Mucosa of descending colon (tissue), 3 donors: ENCODE results near the gene PARG. TPM values are rescaled to one million over a fixed set of nuclear protein-coding genes. Genes with fewer than 3 reads are reported as not detected.
"Not testable (repeated sequence)": the region's sequence is repeated elsewhere in the genome, so short reads cannot be mapped to it uniquely, and the experiment has no call there.

ENCODE experiments used
- ATAC-seq: fragments of 200-7000 bp; cut with Tn5 transposase; one replicate; pipeline ENCODE4 v1.9.1; 2020; ENCODE audit warnings: mild to moderate bottlenecking, moderate library complexity
- DNase-seq, 3 donors: peaks; one replicate each; pipeline ENCODE4 v3.0.0-alpha.2; 2020
- H3K36me3 ChIP-seq: fragments of 200-600 bp; one replicate; pipeline ENCODE4 v1.8.0; 2021; ENCODE audit warnings: low read depth, mild to moderate bottlenecking
- H3K4me1 ChIP-seq: fragments of 200-600 bp; one replicate; pipeline ENCODE4 v1.8.0; 2021; ENCODE audit warnings: low read depth, mild to moderate bottlenecking
- H3K4me3 ChIP-seq: fragments of 200-600 bp; one replicate; pipeline ENCODE4 v1.8.0; 2021; ENCODE audit warnings: mild to moderate bottlenecking
- H3K9me3 ChIP-seq: fragments of 200-600 bp; one replicate; pipeline ENCODE4 v1.8.0; 2021; ENCODE audit warnings: mild to moderate bottlenecking
- intact Hi-C, 2 donors: fragments of 100-400 bp; cut with DNase I in 1 of 2; cut with micrococcal nuclease in 1 of 2; formaldehyde crosslinking; loops; one replicate each; pipeline versions ENCODE4 v1.11.0 to v1.11.1; 2022; cut with DNase I, micrococcal nuclease
- long read RNA-seq, 2 donors: library from polyadenylated mRNA; unstranded; transcript quantifications; one replicate each; pipeline ENCODE4 v2.0.0, GENCODE V29; 2019 to 2021
- total RNA-seq, 3 donors: library from RNA; stranded (reverse); fragmentation: NEBNext Ultra II Directional in 2 of 3; extraction: Animal tissue kit (Norgen Biotek cat#: 25700) in 2 of 3; gene quantifications; one replicate each; pipeline versions ENCODE4 v1.2.1 to v1.2.4, GENCODE V29; 2021 to 2023
- donor health status: DM: no; HTN: no; CAD: no; lungs with moderate emphysema.
- donor health status: DM: no; HTN: no; CAD: no.
- donor health status: DM: no; HTN: yes; CAD: no.

Gene PARG
- 10 to 100 TPM; 26.6 to 34.3 (median 31.6) TPM for total RNA-seq
- long read RNA-seq, donor 1, partial matches to known transcripts: 4 of 27 reads
- long read RNA-seq, donor 1, other reads (novel, unspliced or antisense): 23 of 27 reads
- long read RNA-seq, donor 2, partial matches to known transcripts: 3 of 9 reads
- long read RNA-seq, donor 2, other reads (novel, unspliced or antisense): 6 of 9 reads

GRCh38 chr10:49941447-49942338 lies at the start of gene PARG, which contains the start of gene TIMM23B:
PARG (minus strand) TSS chr10:49942027; CDS start chr10:49941725, 302 bp downstream.
TIMM23B (plus strand) TSS chr10:49942053; CDS start chr10:49942195, 142 bp downstream.
- H3K9me3 ChIP-seq, intact Hi-C loops, H3K36me3 ChIP-seq: not testable (repeated sequence)
- peak; percentile 98 for ATAC-seq
- DNase-seq: peak; percentile 86 to 88 (median 88)
- H3K4me1 ChIP-seq: peaks cover 14% of the 10 kb centered on the region
- peak within 1 kb of the TSS; percentile 72 for H3K4me3 ChIP-seq

DNA sequence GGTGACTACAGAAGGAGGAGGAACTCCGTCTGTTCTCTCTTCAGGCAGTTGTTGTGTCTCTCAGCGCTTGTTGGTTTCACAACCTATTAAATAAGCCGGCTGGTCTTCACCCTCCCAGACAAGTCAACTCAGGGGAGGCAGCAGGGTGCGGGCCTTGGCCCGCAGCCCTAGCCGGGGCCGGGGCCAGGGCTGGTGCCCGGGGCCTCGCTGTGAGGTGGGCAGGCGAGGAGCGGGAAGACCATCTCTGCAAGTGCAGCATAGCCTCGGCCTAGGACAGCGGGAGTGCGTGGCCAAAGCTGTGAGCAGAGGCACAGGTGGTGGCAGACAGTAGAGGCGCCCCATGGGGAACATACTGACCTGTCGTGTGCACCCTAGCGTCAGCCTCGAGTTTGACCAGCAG lies 46.5 kb upstream of the PARG start, which contains the start of gene AGAP6:
Gene AGAP6, plus strand, starts transcription at position 31 of the 400 bp plus-strand sequence. Its CDS starts 310 bp downstream, at position 341.
- intact Hi-C loops, H3K4me3 ChIP-seq, H3K9me3 ChIP-seq, H3K4me1 ChIP-seq, H3K36me3 ChIP-seq, ATAC-seq, DNase-seq: not testable (repeated sequence)

DNA sequence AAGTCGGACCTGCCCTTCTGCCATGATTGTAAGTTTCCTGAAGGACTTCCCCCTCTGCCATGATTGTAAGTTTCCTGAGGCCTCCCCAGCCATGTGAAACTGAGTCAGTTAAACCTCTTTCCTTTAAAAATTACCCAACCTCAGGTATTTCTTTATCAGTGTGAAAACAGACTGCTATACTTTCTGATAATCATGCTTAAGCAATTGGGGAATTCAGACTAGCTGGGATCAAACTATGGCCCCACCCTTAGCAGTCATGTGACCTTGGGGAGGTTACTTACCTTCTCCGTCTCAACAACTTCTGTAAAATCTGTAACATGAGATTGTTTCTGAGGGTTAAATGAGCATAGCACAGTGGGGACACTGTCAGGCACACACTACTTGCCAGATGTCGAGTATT lies 45.4 kb upstream of the PARG start:
- ATAC-seq, H3K4me3 ChIP-seq, H3K36me3 ChIP-seq, H3K4me1 ChIP-seq, DNase-seq, intact Hi-C loops, H3K9me3 ChIP-seq: not testable (repeated sequence)

GRCh38 chr10:49977756-49978155 lies 35.9 kb upstream of the PARG start:
- H3K9me3 ChIP-seq, H3K4me3 ChIP-seq, H3K36me3 ChIP-seq, DNase-seq, intact Hi-C loops, H3K4me1 ChIP-seq, ATAC-seq: not testable (repeated sequence)

DNA sequence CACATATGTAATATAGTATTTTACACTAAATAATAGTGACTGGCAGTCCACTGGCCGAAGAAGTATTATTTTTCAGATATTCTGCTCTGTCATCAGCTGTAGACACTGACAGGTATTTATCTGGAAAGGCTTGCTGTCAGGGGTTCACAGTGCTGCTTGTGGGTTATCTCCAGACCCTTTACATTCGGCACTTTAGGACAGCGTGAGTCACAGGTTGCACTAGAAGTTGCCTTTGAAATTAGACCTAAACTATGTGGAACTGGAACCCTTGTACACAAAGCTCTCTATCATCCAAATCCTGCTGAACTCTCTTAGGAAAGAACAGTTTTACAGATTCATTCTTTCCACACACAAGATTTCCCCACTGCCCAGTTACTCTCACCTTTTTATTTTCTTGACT lies 30.3 kb upstream of the PARG start:
- ATAC-seq, H3K36me3 ChIP-seq, H3K9me3 ChIP-seq, H3K4me3 ChIP-seq, intact Hi-C loops, H3K4me1 ChIP-seq, DNase-seq: not testable (repeated sequence)

- H3K4me3 ChIP-seq, intact Hi-C loops, H3K36me3 ChIP-seq, H3K9me3 ChIP-seq, DNase-seq, ATAC-seq, H3K4me1 ChIP-seq: not testable (repeated sequence)
Measured at GRCh38 chr10:49971466-49971865, 29.6 kb upstream of the PARG start.

DNA sequence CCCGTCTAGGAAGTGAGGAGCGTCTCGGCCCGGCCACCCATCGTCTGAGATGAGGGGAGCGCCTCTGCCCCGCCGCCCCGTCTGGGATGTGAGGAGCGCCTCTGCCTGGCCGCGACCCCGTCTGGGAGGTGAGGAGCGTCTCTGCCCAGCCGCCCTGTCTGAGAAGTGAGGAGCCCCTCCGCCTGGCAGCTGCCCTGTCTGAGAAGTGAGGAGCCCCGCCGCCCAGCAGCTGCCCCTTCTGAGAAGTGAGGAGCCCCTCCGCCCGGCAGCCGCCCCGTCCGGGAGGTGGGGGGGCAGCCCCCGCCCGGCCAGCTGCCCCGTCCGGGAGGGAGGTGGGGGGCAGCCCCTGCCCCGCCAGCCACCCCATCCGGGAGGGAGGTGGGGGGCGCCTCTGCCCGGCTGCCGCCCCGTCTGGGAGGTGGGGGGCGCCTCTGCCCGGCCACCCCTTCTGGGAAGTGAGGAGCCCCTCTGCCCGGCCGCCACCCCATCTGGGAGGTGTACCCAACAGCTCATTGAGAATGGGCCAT lies 28.6 kb upstream of the PARG start:
- DNase-seq, H3K4me3 ChIP-seq, intact Hi-C loops, H3K9me3 ChIP-seq, H3K4me1 ChIP-seq, ATAC-seq, H3K36me3 ChIP-seq: not testable (repeated sequence)

DNA sequence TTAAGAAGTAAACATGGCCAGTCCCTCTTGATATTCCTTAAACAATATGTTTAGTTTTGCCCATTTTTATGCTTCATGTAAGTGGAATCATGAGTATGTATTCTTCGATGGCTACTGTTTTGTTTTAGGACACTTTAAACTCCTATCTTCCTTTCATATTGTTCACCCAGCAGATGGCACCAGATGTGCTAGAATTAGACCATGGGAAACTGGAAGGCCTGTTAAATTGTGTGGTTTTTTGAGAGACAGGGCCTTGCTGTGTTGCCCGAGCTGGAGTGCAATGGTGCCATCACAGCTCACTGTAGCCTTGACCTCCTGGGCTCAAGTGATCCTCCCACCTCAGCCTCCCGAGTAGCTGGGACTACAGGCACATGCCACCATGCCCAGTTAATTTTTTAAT lies 11.3 kb upstream of the PARG start:
- ATAC-seq (peak; percentile 60), DNase-seq (peak in 1 of 3 donors; percentile 8)
- H3K4me3 ChIP-seq, intact Hi-C loops, H3K9me3 ChIP-seq, H3K4me1 ChIP-seq, H3K36me3 ChIP-seq: not testable (repeated sequence)

DNA sequence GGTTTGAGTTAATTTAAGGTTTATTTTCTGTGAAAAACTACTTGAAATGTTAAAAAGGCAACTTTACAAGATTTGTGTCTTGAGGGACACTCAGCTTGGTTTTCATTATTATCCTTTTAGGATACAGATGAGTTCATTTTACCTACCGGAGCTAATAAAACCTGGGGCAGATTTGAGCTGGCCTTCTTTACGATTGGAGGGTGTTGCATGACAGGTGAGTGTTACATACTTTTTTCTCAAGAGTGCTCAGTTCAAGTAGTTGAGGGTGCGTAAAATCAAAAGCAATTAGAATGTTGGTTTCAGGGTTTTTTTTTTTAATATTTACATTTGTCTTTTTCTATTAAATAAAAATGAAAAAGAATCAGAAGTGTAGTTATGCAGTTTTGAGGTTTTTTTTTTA lies 10.2 kb upstream of the PARG start:
- intact Hi-C loops, H3K4me1 ChIP-seq, ATAC-seq, H3K36me3 ChIP-seq, DNase-seq, H3K9me3 ChIP-seq, H3K4me3 ChIP-seq: not testable (repeated sequence)

- DNase-seq, intact Hi-C loops: not testable (repeated sequence)
Measured at GRCh38 chr10:49948737-49949136, 6.9 kb upstream of the PARG start.

GRCh38 chr10:49948142-49948541 lies 6.3 kb upstream of the PARG start:
- H3K4me1 ChIP-seq, intact Hi-C loops, H3K4me3 ChIP-seq, H3K36me3 ChIP-seq, DNase-seq, H3K9me3 ChIP-seq, ATAC-seq: not testable (repeated sequence)

More at GRCh38 chr10:49948737-49949136, 6.9 kb upstream of the PARG start:
- H3K36me3 ChIP-seq, H3K4me1 ChIP-seq, ATAC-seq, H3K4me3 ChIP-seq, H3K9me3 ChIP-seq: not testable (repeated sequence)

DNA sequence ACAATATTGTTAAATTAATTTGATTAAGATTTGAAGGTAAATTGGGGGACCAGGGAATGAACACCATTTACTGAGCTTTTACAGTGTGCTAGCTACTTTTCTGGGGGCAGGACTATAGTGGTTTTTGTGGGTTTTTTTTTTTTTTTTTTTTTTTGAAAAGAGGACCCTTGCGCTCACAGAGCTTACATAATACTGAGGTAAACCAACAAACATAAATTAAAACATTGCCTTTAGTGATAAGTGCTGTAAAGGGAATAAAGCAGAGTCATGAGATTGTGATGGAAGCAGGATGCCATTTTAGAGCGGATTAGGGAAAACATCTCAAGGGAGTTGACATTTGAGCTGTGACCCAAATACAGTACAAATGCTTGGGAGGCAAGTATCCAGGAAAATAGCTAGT lies 1.8 kb upstream of the PARG start:
- H3K9me3 ChIP-seq, ATAC-seq, DNase-seq, H3K4me3 ChIP-seq, H3K36me3 ChIP-seq, intact Hi-C loops: not testable (repeated sequence)
- H3K4me1 ChIP-seq: peaks cover 14% of the 10 kb centered on the region

DNA sequence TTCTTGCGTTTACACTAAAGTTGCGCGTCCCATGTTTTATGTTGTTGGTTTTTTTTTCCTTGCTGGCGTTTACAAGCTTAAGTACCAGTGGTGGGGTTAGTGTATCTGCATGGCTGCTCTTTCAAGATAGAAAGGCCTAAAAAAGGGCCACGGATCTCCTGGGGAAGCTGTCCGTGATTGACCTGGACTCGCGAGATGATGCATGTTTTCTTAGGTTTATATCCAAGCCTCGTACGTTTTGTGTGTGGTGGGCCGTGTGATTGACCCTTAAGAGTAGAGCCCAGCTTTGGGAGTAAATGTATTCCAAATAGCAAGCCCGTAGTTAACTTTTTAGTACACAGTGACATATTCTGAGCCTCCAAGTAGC lies 495 bp upstream of the PARG start:
- H3K9me3 ChIP-seq, H3K36me3 ChIP-seq, DNase-seq, intact Hi-C loops: not testable (repeated sequence)
- ATAC-seq: peak; percentile 13
- H3K4me1 ChIP-seq: peaks cover 14% of the 10 kb centered on the region
- peak overlapping the region; percentile 72 for H3K4me3 ChIP-seq
